K562 (cell line): Measurements from ENCODE around the gene ABCA7.

Experiments
- GATA2 ChIP-seq: sonication (generic); formaldehyde crosslinking; IDR thresholded peaks from 2 replicates; pipeline ENCODE4 v1.4.0; 2020; ENCODE audit warnings: mild to moderate bottlenecking, missing genetic modification reagents
- SIN3A ChIP-seq, 2 experiments: fragments of 150-350 bp in 1 of 2; IDR thresholded peaks; 2 replicates each; pipeline ENCODE4 v1.6.1; 2011 to 2016; ENCODE audit warnings: borderline replicate concordance in 2 of 2, low read depth in 2 of 2, low read length in 2 of 2, mild to moderate bottlenecking in 2 of 2, moderate library complexity in 2 of 2; ENCODE audit not compliant: control insufficient read depth in 1 of 2
- SP1 ChIP-seq: sonication (generic); formaldehyde crosslinking; IDR thresholded peaks from 2 replicates; pipeline ENCODE4 v1.8.1; 2022; ENCODE audit warnings: mild to moderate bottlenecking, missing genetic modification reagents
- TEAD4 ChIP-seq, 2 experiments: sonication (generic) in 1 of 2; formaldehyde crosslinking in 1 of 2; IDR thresholded peaks; 2 replicates each; pipeline versions ENCODE4 v1.6.1 to v1.8.0; 2012 to 2022; ENCODE audit warnings: borderline replicate concordance in 1 of 2, inconsistent platforms in 1 of 2, low read length in 1 of 2, mild to moderate bottlenecking in 1 of 2, missing genetic modification reagents in 1 of 2

- TF ChIP-seq GATA2 (CRISPR knock-in tag) (no peak), TEAD4 (IDR thresholded peaks at IDR 0.05; ENCODE audit: low read length) (no peak), TEAD4 (CRISPR knock-in tag; IDR thresholded peaks at IDR 0.05; ENCODE audit: borderline replicate concordance) (no peak), SIN3A (IDR thresholded peaks at IDR 0.05; ENCODE audit: borderline replicate concordance in 2 of 2, control insufficient read depth in 1 of 2, low read depth in 2 of 2, low read length in 2 of 2) (no peak), SP1 (CRISPR knock-in tag) (no peak)
Measured at GRCh38 chr19:1072371-1073015, 32.6 kb downstream of the ABCA7 start.
